H1 (cell line): Measurements from ENCODE around the gene PRR36. TPM values are rescaled to one million over a fixed set of nuclear protein-coding genes. Genes with fewer than 3 reads are reported as not detected.

ENCODE experiments used
- CREB1 ChIP-seq: IDR thresholded peaks from 2 replicates; pipeline ENCODE4 v1.6.1; 2012; ENCODE audit warnings: inconsistent platforms
- EZH2 ChIP-seq: fragments of 200-600 bp; sonication (generic); IDR thresholded peaks from 2 replicates; pipeline ENCODE4 v1.7.1; 2012; ENCODE audit warnings: low read depth, mild to moderate bottlenecking, moderate library complexity, low read length, inconsistent platforms; ENCODE audit not compliant: severe bottlenecking
- HDAC2 ChIP-seq, 2 experiments: fragments of 300-600 bp in 1 of 2; sonication (generic) in 1 of 2; IDR thresholded peaks; 2 replicates each; pipeline ENCODE4 v1.6.1; 2011 to 2012; ENCODE audit warnings: low read depth in 2 of 2, low read length in 2 of 2, mild to moderate bottlenecking in 2 of 2, moderate library complexity in 2 of 2, borderline replicate concordance in 1 of 2, inconsistent platforms in 1 of 2
- HDAC6 ChIP-seq: IDR thresholded peaks from one replicate; pipeline ENCODE4 v1.7.1; 2012; ENCODE audit warnings: low read depth, mild to moderate bottlenecking, inconsistent platforms, low read length, moderate library complexity
- NANOG ChIP-seq: IDR thresholded peaks from 2 replicates; pipeline ENCODE4 v1.6.1; 2011; ENCODE audit warnings: low read length, low read depth, mild to moderate bottlenecking, inconsistent platforms; ENCODE audit not compliant: insufficient read depth, poor library complexity, severe bottlenecking
- PHF8 ChIP-seq: fragments of 200-600 bp; sonication (generic); conservative IDR thresholded peaks from 2 replicates; pipeline ENCODE4 v1.7.1; 2012; ENCODE audit warnings: low read depth, mild to moderate bottlenecking, inconsistent platforms, low read length, moderate library complexity
- POLR2A ChIP-seq, 2 experiments: IDR thresholded peaks; 1 replicate in 1 of 2; 2 replicates in 1 of 2; pipeline ENCODE4 v1.6.1; 2011; ENCODE audit warnings: low read depth in 2 of 2, low read length in 2 of 2, mild to moderate bottlenecking in 2 of 2; ENCODE audit errors: control extremely low read depth in 1 of 2
- SP2 ChIP-seq: IDR thresholded peaks from 2 replicates; pipeline ENCODE4 v1.6.1; 2012; ENCODE audit warnings: mild to moderate bottlenecking, low read length, inconsistent platforms
- SP4 ChIP-seq: IDR thresholded peaks from 2 replicates; pipeline ENCODE4 v1.6.1; 2012; ENCODE audit warnings: low read length, inconsistent platforms
- polyA plus RNA-seq, 7 experiments: library from polyadenylated mRNA; depleted of rRNA in 3 of 7; stranded (reverse) in 5 of 7; unstranded in 2 of 7; fragments of >200 nt in 5 of 7; fragments of 200-250 nt in 2 of 7; gene quantifications; 1 replicate in 5 of 7; 2 replicates in 1 of 7; 4 replicates in 1 of 7; pipeline versions ENCODE4 v1.2.1 to v1.2.3, GENCODE V29; 2011 to 2013; ENCODE audit warnings: missing spikeins in 2 of 7, mixed read lengths in 2 of 7
- total RNA-seq: library from RNA; stranded (reverse); fragmentation: NEBNext Ultra II Directional; extraction: Animal tissue kit (Norgen Biotek cat#: 25700); gene quantifications from 2 replicates; pipeline ENCODE4 v1.2.1, GENCODE V29; 2021
- TF ChIP-seq, protein P1 (sequence below): fragments of 300-600 bp; sonication (generic); IDR thresholded peaks from 2 replicates; pipeline ENCODE4 v1.7.1; 2012; ENCODE audit warnings: low read length, moderate library complexity, mild to moderate bottlenecking, inconsistent platforms; ENCODE audit not compliant: insufficient replicate concordance

PRR36 gene
- total and polyA plus RNA-seq, 2 of the 8 experiments (the other 6 are each of a cell fraction or from before 2014, with no cell fraction given): 1.6 to 23.9 TPM

- TF ChIP-seq, protein P1, sequence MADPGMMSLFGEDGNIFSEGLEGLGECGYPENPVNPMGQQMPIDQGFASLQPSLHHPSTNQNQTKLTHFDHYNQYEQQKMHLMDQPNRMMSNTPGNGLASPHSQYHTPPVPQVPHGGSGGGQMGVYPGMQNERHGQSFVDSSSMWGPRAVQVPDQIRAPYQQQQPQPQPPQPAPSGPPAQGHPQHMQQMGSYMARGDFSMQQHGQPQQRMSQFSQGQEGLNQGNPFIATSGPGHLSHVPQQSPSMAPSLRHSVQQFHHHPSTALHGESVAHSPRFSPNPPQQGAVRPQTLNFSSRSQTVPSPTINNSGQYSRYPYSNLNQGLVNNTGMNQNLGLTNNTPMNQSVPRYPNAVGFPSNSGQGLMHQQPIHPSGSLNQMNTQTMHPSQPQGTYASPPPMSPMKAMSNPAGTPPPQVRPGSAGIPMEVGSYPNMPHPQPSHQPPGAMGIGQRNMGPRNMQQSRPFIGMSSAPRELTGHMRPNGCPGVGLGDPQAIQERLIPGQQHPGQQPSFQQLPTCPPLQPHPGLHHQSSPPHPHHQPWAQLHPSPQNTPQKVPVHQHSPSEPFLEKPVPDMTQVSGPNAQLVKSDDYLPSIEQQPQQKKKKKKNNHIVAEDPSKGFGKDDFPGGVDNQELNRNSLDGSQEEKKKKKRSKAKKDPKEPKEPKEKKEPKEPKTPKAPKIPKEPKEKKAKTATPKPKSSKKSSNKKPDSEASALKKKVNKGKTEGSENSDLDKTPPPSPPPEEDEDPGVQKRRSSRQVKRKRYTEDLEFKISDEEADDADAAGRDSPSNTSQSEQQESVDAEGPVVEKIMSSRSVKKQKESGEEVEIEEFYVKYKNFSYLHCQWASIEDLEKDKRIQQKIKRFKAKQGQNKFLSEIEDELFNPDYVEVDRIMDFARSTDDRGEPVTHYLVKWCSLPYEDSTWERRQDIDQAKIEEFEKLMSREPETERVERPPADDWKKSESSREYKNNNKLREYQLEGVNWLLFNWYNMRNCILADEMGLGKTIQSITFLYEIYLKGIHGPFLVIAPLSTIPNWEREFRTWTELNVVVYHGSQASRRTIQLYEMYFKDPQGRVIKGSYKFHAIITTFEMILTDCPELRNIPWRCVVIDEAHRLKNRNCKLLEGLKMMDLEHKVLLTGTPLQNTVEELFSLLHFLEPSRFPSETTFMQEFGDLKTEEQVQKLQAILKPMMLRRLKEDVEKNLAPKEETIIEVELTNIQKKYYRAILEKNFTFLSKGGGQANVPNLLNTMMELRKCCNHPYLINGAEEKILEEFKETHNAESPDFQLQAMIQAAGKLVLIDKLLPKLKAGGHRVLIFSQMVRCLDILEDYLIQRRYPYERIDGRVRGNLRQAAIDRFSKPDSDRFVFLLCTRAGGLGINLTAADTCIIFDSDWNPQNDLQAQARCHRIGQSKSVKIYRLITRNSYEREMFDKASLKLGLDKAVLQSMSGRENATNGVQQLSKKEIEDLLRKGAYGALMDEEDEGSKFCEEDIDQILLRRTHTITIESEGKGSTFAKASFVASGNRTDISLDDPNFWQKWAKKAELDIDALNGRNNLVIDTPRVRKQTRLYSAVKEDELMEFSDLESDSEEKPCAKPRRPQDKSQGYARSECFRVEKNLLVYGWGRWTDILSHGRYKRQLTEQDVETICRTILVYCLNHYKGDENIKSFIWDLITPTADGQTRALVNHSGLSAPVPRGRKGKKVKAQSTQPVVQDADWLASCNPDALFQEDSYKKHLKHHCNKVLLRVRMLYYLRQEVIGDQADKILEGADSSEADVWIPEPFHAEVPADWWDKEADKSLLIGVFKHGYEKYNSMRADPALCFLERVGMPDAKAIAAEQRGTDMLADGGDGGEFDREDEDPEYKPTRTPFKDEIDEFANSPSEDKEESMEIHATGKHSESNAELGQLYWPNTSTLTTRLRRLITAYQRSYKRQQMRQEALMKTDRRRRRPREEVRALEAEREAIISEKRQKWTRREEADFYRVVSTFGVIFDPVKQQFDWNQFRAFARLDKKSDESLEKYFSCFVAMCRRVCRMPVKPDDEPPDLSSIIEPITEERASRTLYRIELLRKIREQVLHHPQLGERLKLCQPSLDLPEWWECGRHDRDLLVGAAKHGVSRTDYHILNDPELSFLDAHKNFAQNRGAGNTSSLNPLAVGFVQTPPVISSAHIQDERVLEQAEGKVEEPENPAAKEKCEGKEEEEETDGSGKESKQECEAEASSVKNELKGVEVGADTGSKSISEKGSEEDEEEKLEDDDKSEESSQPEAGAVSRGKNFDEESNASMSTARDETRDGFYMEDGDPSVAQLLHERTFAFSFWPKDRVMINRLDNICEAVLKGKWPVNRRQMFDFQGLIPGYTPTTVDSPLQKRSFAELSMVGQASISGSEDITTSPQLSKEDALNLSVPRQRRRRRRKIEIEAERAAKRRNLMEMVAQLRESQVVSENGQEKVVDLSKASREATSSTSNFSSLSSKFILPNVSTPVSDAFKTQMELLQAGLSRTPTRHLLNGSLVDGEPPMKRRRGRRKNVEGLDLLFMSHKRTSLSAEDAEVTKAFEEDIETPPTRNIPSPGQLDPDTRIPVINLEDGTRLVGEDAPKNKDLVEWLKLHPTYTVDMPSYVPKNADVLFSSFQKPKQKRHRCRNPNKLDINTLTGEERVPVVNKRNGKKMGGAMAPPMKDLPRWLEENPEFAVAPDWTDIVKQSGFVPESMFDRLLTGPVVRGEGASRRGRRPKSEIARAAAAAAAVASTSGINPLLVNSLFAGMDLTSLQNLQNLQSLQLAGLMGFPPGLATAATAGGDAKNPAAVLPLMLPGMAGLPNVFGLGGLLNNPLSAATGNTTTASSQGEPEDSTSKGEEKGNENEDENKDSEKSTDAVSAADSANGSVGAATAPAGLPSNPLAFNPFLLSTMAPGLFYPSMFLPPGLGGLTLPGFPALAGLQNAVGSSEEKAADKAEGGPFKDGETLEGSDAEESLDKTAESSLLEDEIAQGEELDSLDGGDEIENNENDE: no peak
- TF ChIP-seq CREB1 (peak; percentile 87), HDAC2 (IDR thresholded peaks at IDR 0.05; ENCODE audit: borderline replicate concordance in 1 of 2, low read depth in 2 of 2, low read length in 2 of 2) (no peak), NANOG (no peak), SP2 (peak; percentile 97), EZH2 (no peak), SP4 (peak; percentile 97; the same call in 1 of the 2 replicates), HDAC6 (no peak), POLR2A (IDR thresholded peaks at IDR 0.05; ENCODE audit: control extremely low read depth in 1 of 2, low read depth in 2 of 2, low read length in 2 of 2) (no peak), PHF8 (no peak)
Observed at GRCh38 chr19:7829561-7830271, 44.5 kb downstream of the PRR36 start, which contains the start of gene EVI5L (continued).
